NCI-H524 treated with DMSO at 0.1 percent for 48 hours (cell line): ENCODE data around the gene CELF6.

Experiments
- DNase-seq: peaks from one replicate; lab custom pipeline; 2025; lab: John Stamatoyannopoulos, UW

The CELF6 gene

GRCh38 chr15:72271895-72272212 lies 48.1 kb downstream of the CELF6 start:
- no peak for DNase-seq

- DNase-seq, result no peak
Measured at GRCh38 chr15:72271221-72271620, 48.7 kb downstream of the CELF6 start.

- DNase-seq, result no peak
Measured at GRCh38 chr15:72269739-72270138, 50.2 kb downstream of the CELF6 start.

GRCh38 chr15:72265031-72265430 lies 54.9 kb downstream of the CELF6 start:
- no peak for DNase-seq

- DNase-seq, result no peak
Measured at GRCh38 chr15:72252663-72253299, 67.2 kb downstream of the CELF6 start.

GRCh38 chr15:72249142-72249810 lies 70.7 kb downstream of the CELF6 start:
- DNase-seq, result no peak

- DNase-seq, result no peak
Measured at GRCh38 chr15:72248514-72248913, 71.4 kb downstream of the CELF6 start.

- no peak for DNase-seq
Measured at GRCh38 chr15:72242775-72243370, 77.1 kb downstream of the CELF6 start.

- no peak for DNase-seq
Measured at GRCh38 chr15:72239652-72240051, 80.3 kb downstream of the CELF6 start.

- no peak for DNase-seq
Measured at GRCh38 chr15:72238586-72238985, 81.4 kb downstream of the CELF6 start.

- no peak for DNase-seq
Measured at GRCh38 chr15:72237853-72238224, 82.1 kb downstream of the CELF6 start.

- DNase-seq, result no peak
Measured at GRCh38 chr15:72237029-72237852, 82.7 kb downstream of the CELF6 start.

GRCh38 chr15:72236381-72237003 lies 83.5 kb downstream of the CELF6 start:
- no peak for DNase-seq

- DNase-seq, result no peak
Measured at GRCh38 chr15:72235298-72235697, 84.7 kb downstream of the CELF6 start.
